Activated CD4-positive, CD25-positive, alpha-beta regulatory T cell treated with anti-CD3 and anti-CD28 coated beads, Interleukin-2, amount 50 U/mL, for 16 hours (primary cell): ENCODE data around the gene KCNS3.
"Not testable (repeated sequence)": the region's sequence is repeated elsewhere in the genome, so short reads cannot be mapped to it uniquely, and the experiment has no call there.

Source experiments
- DNase-seq: peaks from one replicate; pipeline ENCODE4 v3.0.0-alpha.2; 2020; ENCODE audit warnings: low read depth, low spot score

Gene KCNS3

DNA sequence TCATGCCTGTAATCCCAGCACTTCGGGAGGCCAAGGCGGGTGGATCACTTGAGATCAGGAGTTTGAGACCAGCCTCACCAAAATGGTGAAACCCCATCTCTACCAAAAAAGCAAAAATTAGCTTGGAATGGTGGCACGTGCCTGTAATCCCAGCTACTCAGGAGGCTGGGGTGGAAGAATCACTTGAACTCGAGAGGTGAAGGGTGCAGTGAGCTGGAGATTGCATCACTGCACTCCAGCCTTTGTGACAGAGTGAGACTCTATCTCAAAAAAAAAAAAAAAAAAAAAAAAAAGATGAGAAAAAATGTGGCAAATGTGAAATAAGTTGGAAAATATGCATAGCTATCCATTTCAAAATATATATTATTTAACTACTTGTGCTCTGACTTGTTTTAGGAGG, 65.0 kb downstream of the KCNS3 start:
- DNase-seq: no peak

- no peak for DNase-seq
Measured at GRCh38 chr2:17947113-17947512, 68.6 kb downstream of the KCNS3 start.

- DNase-seq: no peak
Measured at GRCh38 chr2:17950006-17950405, 71.5 kb downstream of the KCNS3 start.

DNA sequence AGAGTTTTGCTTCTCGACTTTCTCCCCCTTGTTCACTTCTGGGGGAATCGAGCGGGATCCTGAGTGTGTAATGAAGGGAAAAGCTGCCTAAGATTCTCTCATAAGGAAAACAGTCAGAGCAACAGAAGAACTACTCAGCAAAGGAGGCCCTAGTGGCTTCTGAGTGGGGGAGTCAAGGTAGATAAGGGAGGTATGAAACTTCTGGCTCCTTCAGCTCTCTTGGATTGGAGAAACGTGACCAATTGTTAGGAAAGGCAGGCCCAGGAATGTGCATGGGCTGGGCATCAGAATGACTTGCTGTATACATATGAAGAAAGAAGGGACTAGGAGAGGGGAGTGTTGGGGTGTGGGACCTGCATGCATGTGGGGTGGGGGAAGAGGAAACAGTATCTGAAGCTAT, 73.1 kb downstream of the KCNS3 start:
- DNase-seq: no peak

DNA sequence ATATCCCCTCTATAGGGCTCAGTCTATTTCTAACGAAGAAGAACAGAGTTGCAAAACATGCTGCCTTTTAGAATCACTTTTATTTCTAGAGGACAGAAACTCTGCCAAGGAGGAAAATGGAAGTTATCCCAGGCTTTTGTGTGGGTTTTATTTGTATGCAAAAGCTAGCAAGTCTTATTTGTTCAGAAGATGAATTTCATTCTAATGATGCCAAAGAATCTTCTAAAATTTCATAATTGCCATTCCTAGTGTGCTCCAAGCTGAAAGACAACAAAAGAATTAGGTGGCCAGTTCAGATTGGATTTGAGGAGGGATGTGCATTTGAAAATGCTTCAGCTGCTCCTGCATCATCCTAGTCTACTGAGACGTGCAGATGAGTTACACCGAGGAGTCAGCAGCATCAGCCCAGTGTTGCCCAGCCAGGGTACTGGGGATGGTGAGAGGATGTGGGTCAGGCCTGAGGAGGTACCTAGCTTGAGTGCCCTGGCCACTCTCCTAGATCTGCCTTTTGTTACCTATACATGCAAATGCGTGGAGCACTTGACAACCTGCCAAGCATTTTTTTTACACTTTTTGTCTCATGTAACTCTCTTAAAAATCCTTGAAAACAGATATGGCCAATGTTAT, 80.1 kb downstream of the KCNS3 start:
- no peak for DNase-seq

GRCh38 chr2:17959356-17959755, 80.9 kb downstream of the KCNS3 start:
- no peak for DNase-seq

GRCh38 chr2:17959833-17960232, 81.4 kb downstream of the KCNS3 start:
- DNase-seq: no peak

DNA sequence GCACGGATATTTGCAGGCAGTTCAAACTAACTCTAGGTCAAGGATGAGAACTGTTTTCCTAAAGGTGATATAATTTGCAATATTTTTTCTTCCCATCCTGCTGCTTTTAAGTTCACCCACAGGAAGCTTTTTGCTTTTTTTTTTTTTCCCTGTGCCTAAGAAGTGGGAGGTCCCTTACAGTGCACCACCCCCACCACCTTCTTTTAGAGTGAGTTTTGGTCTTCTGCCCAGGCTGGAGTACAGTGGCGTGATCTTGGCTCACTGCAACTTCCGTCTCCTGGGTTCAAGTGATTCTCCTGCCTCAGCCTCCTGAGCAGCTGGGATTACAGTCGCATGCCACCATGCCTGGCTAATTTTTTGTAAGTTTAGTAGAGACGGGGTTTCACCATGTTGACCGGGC, 82.5 kb downstream of the KCNS3 start:
- DNase-seq: no peak

DNA sequence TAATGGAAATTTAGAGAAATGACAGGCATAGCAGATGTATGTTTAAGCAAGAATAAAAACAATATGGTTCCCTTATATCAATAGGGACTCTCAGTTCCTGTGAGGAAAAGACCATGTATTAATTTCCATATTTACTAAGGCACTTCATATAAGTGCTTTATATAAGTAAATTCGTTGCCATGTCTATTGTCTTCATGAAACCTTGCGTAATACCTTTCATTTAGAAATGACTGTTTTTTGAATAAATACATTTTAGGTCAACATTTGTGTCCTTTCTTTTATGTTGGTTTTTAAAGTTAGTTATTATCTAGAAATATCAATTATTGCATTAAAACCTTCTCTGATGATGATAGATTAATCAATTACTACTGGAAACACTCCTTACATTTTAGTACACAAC, 83.3 kb downstream of the KCNS3 start:
- DNase-seq: no peak

DNA sequence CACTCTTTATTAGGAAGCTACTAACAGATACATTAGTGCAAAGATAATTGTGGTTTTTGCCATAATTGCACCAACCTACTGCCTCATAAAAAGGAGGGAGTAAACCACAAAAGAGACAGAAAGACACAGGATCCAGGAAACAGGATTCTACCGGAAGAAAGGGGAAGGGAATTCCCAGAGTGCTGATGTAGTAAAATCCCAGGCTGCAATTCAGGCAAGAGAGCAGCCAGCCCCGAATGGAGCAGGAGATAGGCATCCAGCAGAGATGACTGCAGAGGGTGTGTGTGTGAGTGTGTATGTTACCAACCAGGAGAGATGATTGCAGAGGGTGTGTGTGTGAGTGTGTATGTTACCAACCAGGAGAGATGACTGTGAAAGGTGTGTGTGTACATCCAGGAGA, 84.4 kb downstream of the KCNS3 start:
- no peak for DNase-seq

DNA sequence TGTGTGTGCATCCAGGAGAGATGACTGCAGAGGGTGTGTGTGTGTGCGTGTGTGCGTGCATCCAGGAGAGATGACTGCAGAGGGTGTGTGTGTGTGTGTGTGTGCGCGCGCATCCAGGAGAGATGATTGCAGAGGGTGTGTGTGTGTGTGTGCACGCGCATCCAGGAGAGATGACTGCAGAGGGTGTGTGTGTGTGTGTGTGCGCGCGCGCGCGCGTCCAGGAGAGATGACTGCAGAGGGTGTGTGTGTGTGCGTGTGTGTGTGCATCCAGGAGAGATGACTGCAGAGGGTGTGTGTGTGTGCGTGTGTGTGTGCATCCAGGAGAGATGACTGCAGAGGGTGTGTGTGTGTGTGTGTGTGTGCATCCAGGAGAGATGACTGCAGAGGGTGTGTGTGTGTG, 85.1 kb downstream of the KCNS3 start:
- not testable (repeated sequence) for DNase-seq

DNA sequence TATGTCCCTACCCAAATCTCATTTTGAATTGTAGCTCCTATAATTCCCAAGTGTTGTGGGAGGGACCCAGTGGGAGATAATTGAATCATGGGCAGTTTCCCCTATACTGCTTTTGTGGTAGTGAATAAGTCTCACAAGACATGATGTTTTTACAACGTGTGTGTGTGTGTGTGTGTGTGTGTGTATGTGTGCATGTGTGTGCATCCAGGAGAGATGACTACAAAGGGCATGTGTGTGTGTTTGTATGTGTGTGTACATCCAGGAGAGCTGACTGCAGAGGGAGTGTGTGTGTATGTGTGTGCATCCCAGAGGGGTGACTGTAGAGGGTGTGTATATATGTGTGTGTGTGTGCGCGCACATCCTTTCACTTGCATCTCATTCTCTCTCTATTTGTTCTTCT, 86.7 kb downstream of the KCNS3 start:
- DNase-seq: no peak

- DNase-seq: no peak
Measured at GRCh38 chr2:17966798-17967197, 88.3 kb downstream of the KCNS3 start.

DNA sequence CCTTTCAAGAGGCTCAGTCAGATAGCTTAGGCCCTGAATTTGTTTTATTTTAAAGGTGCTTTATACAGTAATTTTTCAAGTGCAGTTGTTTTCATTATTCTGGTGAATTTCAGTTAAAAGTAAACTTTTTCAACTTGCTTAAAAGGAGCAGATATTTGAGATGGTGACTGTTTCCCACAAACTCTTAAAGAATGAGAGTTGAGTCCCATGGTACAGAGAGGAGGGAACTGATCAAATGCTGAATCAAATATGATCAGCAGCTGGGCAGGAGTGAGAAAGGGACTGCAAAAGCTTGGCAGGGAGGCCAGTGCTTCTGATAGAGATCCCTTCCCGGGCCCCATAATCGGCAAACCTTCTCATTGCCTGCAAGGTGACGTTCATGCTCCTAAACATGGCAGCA, 91.2 kb downstream of the KCNS3 start:
- no peak for DNase-seq

DNA sequence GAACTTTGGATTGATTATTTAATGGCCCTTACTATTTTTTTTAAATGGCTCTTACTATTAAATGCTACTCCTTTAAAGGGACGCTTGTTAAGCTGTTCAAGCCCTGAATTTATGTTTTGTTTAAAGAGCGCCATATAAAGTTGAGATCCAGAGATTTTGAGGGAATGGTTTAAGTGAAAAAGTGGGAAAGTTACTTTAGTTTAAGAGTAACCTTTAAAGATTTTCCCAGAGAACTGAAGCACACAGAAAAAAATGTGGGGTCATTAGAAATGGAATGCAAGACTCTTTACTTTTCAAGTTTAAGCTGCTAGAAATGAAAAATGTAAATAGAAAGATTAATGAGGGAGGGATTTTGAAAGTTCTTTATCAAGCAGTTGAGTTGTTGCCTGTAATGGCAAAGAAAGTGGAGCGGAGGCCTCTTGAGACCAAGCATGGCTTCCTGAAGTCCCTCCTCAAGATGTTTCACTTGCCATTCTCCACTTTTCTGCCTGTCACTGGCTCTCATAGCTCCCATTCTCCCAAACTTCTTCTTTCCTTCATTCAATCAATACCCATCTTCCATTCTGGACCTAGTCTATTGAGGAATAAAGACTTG, 93.2 kb downstream of the KCNS3 start:
- no peak for DNase-seq

- DNase-seq: no peak
Measured at GRCh38 chr2:17972991-17973390, 94.5 kb downstream of the KCNS3 start.

GRCh38 chr2:17975401-17975800, 96.9 kb downstream of the KCNS3 start:
- DNase-seq: no peak

DNA sequence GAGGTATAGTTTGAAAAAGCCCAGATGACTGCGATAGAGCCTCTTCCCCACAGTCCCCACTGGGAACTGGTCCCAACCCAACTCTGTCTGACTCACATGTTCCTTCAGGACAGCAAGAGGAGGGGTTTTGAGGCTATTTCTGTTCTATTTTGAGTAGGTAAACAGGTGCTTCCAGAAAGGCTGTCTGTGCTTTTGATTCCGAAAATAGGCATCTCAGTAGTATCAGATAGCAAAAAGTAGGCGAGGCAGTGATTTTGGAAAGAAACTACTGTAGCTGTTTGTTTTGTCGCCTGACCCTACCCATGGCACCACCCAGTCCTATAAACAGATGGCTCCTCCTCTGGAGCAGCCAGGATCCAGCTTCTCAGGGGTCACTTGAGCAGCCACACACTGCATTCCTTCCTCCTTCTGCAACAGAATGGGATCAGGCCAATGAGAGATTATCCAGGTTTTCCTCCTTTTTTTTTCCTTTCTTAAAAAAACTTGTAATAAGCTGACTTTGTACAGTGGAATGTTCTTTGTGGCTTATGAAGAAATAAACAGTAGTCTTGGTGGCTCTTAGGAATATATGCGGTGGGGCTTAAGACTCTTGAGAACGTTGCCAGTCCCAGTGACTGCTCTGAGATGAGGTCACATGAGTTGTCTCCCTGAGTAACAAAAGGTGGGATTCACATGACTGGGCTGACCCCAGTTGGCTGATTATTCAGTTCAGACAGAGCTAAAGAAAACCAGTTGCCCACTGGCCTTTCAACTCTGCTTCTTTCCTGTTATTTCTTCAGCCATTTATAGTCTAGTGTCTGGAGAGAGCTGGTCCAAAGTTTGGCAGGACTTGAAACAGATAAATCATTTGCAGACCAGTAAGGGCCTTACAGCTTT, 98.6 kb downstream of the KCNS3 start:
- DNase-seq: no peak

GRCh38 chr2:17979707-17980106, 101.2 kb downstream of the KCNS3 start:
- DNase-seq: no peak

GRCh38 chr2:17981936-17982335, 103.5 kb downstream of the KCNS3 start:
- DNase-seq: no peak
